Measurements from ENCODE around the gene GZF1. TPM values are rescaled to one million over a fixed set of nuclear protein-coding genes. Genes with fewer than 3 reads are reported as not detected.

GZF1 gene
- total RNA-seq, 1 donor from 2014 or later: 24.9 TPM

DNA sequence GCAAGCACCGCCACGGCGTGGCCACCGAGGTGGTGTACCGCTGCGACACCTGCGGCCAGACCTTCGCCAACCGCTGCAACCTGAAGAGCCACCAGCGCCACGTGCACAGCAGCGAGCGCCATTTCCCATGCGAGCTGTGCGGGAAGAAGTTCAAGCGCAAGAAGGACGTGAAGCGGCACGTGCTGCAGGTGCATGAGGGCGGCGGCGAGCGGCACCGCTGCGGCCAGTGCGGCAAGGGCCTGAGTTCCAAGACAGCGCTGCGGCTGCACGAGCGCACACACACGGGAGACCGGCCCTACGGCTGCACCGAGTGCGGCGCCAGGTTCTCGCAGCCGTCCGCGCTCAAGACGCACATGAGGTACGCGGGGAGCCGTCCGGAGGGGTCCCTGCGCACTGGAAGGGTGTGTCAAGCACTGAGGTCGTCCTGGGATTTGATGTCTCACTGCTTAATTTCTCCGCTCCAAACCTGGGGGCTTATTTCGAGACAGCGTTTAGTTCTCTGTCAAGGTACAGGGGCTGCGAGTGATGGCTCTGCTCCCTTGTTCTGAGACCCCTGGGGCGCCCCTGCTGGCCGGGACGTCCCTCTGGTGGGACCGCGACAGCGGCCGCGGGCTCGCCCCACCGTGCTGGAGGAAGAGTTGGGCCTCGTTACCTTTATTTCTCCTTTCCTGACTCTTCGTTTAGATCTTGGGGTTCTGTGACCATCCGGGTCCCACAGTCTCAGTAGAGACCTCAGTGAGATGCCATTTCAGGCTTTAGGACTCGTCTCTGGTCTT is 3.6 kb downstream of the GZF1 start:
- Histone ChIP-seq H3K27ac (replicated peaks) (peak overlapping the region; percentile 24), H3K9me3 (replicated peaks) (no peaks in the 10 kb centered on the region), H3K27me3 (ENCODE audit: low read depth) (no peaks in the 10 kb centered on the region), H3K4me1 (peaks cover 74% of the 10 kb centered on the region), H3K4me3 (peak overlapping the region; percentile 34), H3K36me3 (peaks cover 57% of the 10 kb centered on the region)
- intact Hi-C loops (cut with micrococcal nuclease): no loop called here
- TF ChIP-seq, protein P1, sequence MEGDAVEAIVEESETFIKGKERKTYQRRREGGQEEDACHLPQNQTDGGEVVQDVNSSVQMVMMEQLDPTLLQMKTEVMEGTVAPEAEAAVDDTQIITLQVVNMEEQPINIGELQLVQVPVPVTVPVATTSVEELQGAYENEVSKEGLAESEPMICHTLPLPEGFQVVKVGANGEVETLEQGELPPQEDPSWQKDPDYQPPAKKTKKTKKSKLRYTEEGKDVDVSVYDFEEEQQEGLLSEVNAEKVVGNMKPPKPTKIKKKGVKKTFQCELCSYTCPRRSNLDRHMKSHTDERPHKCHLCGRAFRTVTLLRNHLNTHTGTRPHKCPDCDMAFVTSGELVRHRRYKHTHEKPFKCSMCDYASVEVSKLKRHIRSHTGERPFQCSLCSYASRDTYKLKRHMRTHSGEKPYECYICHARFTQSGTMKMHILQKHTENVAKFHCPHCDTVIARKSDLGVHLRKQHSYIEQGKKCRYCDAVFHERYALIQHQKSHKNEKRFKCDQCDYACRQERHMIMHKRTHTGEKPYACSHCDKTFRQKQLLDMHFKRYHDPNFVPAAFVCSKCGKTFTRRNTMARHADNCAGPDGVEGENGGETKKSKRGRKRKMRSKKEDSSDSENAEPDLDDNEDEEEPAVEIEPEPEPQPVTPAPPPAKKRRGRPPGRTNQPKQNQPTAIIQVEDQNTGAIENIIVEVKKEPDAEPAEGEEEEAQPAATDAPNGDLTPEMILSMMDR (IDR thresholded peaks at IDR 0.05; ENCODE audit: borderline replicate concordance): no peak
- no peak for DNase-seq

DNA sequence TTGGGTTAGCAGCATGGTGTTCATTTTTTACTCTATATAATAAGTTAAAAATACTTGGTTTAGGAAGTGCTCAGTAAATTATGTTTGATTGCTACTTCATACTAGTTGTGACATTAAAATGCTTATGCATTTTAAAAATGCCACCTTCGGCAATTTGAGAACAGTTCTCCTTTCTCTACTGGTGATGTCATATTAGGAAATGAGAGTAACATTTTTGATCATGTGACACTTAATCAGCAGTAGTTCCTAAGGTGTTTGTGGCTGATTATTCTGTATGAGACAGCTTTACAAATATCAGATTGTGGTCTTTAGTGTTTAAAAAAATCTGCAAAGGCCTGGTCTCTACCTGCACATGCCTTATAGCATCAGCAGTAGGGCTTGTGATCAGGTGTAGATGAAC is 4.4 kb downstream of the GZF1 start:
- Histone ChIP-seq H3K4me1 (peaks cover 66% of the 10 kb centered on the region), H3K9me3 (replicated peaks) (no peaks in the 10 kb centered on the region), H3K4me3 (peak overlapping the region; percentile 34), H3K36me3 (peaks cover 65% of the 10 kb centered on the region), H3K27ac (replicated peaks) (peak overlapping the region; percentile 24), H3K27me3 (ENCODE audit: low read depth) (no peaks in the 10 kb centered on the region)
- no peak for DNase-seq
- intact Hi-C loops (cut with micrococcal nuclease): no loop called here
- TF ChIP-seq, protein P1 (IDR thresholded peaks at IDR 0.05; ENCODE audit: borderline replicate concordance): no peak

DNA sequence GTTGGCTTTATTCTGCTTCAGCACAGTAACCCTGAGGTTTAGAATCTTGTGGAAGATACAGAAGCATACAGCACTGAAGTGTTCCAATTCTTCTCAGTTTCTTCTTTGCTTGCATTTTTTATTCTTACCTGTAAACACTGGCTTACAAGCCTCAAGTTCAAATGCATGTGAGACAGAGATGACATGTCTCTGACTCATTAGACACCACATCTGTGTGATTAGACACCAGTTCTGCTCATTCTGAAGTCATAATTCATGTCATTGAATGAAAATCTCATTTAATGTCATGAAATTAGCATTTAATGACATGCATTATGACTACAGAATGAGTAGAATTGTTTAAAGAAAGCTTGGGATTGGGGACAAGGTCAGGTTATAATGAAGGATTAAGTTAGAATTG is 5.8 kb downstream of the GZF1 start:
- H3K27me3 ChIP-seq (ENCODE audit: low read depth): no peaks in the 10 kb centered on the region
- peaks cover 57% of the 10 kb centered on the region for H3K4me1 ChIP-seq
- H3K27ac ChIP-seq (replicated peaks): no peak overlapping the region
- intact Hi-C loops (cut with micrococcal nuclease): no loop called here
- TF ChIP-seq, protein P1 (IDR thresholded peaks at IDR 0.05; ENCODE audit: borderline replicate concordance): no peak
- no peak for DNase-seq
- no peak overlapping the region for H3K4me3 ChIP-seq
- peaks cover 78% of the 10 kb centered on the region for H3K36me3 ChIP-seq
- H3K9me3 ChIP-seq (replicated peaks): no peaks in the 10 kb centered on the region

DNA sequence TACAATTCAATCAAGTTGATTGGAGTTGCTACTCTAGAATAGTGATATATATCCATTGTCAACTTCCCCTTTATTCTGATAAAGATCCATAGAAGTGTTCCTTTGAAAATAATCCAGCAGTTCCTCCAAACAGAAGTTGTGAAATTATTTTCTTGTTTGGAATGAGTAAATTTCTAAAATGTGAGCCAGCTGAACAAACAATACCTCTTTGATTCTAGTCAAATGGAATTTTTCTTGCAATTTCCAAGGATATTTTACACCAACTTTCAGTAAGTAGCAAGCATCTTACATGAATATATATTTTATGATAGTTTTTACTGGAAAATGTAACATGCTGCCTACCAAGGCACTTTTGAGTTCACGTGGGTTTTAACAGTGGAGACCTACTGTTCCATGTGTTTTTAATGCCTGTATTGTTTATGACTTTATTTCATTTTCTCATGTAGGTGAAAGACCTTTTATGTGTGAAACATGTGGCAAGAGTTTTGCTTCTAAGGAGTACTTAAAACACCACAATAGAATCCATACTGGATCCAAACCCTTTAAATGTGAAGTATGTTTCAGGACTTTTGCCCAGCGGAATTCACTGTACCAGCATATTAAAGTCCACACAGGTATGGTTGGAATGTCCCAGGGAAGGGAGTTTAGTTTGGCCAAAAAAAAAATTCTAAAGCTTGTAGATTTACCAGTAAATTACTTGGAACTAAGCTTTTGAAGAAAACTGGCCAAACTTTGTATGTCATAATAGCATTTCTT is 6.5 kb downstream of the GZF1 start:
- H3K36me3 ChIP-seq: peaks cover 86% of the 10 kb centered on the region
- intact Hi-C loops (cut with micrococcal nuclease): no loop called here
- no peaks in the 10 kb centered on the region for H3K27me3 ChIP-seq (ENCODE audit: low read depth)
- no peaks in the 10 kb centered on the region for H3K9me3 ChIP-seq (replicated peaks)
- TF ChIP-seq, protein P1 (IDR thresholded peaks at IDR 0.05; ENCODE audit: borderline replicate concordance): no peak
- peaks cover 50% of the 10 kb centered on the region for H3K4me1 ChIP-seq
- no peak overlapping the region for H3K4me3 ChIP-seq
- no peak for DNase-seq
- H3K27ac ChIP-seq (replicated peaks): no peak overlapping the region

DNA sequence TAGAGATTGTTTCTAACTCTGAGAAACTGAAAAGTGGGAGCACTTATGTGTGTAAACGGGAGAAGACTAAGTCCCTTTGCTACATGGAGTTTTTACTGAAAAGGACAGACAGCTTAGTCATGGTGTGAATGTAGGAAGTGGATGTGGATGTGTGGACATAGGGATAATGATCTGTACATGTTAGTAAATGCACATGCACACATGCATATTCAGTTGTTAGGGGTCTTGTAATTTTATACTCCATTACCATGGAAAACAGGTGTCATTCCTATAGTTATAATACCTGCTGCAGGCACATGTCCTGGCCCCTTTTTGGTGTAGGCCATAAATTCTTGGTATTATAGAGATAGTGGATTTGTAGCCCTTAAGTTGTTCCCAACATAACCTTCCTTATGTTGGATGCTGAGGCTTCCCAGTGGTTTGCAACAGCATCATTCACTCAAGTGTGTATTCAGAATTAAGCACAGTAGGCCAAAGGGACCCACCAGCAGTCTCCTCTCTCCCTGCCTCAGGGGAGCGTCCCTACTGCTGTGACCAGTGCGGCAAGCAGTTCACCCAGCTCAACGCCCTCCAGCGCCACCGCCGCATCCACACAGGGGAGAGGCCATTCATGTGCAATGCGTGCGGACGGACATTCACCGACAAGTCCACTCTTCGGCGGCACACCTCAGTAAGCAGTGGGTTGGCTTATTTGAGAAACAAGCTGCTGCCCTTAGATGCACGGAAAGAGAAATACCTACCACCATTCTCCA is 7.3 kb downstream of the GZF1 start:
- Histone ChIP-seq H3K9me3 (replicated peaks) (no peaks in the 10 kb centered on the region), H3K27ac (replicated peaks) (no peak overlapping the region), H3K36me3 (peaks cover 90% of the 10 kb centered on the region), H3K4me1 (peaks cover 42% of the 10 kb centered on the region), H3K27me3 (ENCODE audit: low read depth) (no peaks in the 10 kb centered on the region), H3K4me3 (no peak overlapping the region)
- no peak for DNase-seq
- TF ChIP-seq, protein P1 (IDR thresholded peaks at IDR 0.05; ENCODE audit: borderline replicate concordance): no peak
- intact Hi-C loops (cut with micrococcal nuclease): no loop called here
